RWPE2 (cell line): ENCODE measurements around the gene PMFBP1.
A peak's percentile ranks its signal among the peaks of the same experiment; 100 is the strongest.

ENCODE experiments used
- ATAC-seq: fragments of 200-7000 bp; cut with Tn5 transposase; 3 replicates; pipeline ENCODE4 v1.9.1; 2021; ENCODE audit warnings: low read depth
- DNase-seq: peaks from one replicate; pipeline ENCODE4 v3.0.0-alpha.2; 2020; ENCODE audit warnings: low spot score
- H3K27ac ChIP-seq: fragments of 450-650 bp; 2 replicates; pipeline ENCODE4 v1.5.1; 2017; ENCODE audit warnings: mild to moderate bottlenecking; ENCODE audit not compliant: poor library complexity, severe bottlenecking
- H3K27me3 ChIP-seq: fragments of 250-450 bp; sonication (Bioruptor Pico); 2 replicates; pipeline ENCODE4 v1.5.1; 2021; ENCODE audit warnings: mild to moderate bottlenecking, moderate library complexity; ENCODE audit not compliant: insufficient read depth, poor library complexity, severe bottlenecking
- H3K36me3 ChIP-seq: fragments of 250-450 bp; sonication (Bioruptor Pico); 2 replicates; pipeline ENCODE4 v1.5.1; 2020; ENCODE audit warnings: low read depth, mild to moderate bottlenecking, moderate library complexity
- H3K4me1 ChIP-seq: fragments of 250-450 bp; sonication (Bioruptor Pico); 2 replicates; pipeline ENCODE4 v1.5.1; 2021; ENCODE audit warnings: mild to moderate bottlenecking, moderate library complexity; ENCODE audit not compliant: insufficient read depth, poor library complexity, severe bottlenecking
- H3K4me3 ChIP-seq: fragments of 250-450 bp; sonication (Bioruptor Pico); 2 replicates; pipeline ENCODE4 v1.5.1; 2021; ENCODE audit warnings: mild to moderate bottlenecking, moderate library complexity; ENCODE audit not compliant: severe bottlenecking
- H3K9me3 ChIP-seq: fragments of 250-450 bp; sonication (Bioruptor Pico); 2 replicates; pipeline ENCODE4 v1.5.1; 2021; ENCODE audit warnings: mild to moderate bottlenecking, moderate library complexity; ENCODE audit not compliant: severe bottlenecking
- TF ChIP-seq, protein P1 (sequence below): fragments of 450-650 bp; IDR thresholded peaks from one replicate; pipeline ENCODE4 v1.5.1; 2017; ENCODE audit warnings: mild to moderate bottlenecking, moderate library complexity; ENCODE audit not compliant: poor library complexity, severe bottlenecking

PMFBP1 gene

DNA sequence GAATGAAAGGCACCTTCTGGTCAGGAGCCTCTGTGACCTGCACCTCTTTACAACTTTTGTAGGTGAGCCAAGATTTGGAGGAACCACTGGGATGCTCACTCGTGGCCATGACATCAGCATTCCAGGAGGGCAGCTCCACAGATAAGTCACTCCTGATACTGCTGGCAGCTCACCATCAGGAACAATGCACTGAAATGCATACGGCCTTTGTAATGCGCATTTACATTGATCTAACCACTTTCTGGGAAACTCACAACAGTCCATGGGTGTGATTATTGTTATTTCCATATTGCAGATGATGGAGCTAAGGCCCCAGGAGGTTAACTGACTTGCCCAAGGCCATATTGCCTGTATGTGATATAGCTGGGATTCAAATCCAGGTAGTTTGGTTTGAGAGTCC is 34.3 kb upstream of the PMFBP1 start:
- H3K27ac ChIP-seq: no peak overlapping the region
- TF ChIP-seq, protein P1, sequence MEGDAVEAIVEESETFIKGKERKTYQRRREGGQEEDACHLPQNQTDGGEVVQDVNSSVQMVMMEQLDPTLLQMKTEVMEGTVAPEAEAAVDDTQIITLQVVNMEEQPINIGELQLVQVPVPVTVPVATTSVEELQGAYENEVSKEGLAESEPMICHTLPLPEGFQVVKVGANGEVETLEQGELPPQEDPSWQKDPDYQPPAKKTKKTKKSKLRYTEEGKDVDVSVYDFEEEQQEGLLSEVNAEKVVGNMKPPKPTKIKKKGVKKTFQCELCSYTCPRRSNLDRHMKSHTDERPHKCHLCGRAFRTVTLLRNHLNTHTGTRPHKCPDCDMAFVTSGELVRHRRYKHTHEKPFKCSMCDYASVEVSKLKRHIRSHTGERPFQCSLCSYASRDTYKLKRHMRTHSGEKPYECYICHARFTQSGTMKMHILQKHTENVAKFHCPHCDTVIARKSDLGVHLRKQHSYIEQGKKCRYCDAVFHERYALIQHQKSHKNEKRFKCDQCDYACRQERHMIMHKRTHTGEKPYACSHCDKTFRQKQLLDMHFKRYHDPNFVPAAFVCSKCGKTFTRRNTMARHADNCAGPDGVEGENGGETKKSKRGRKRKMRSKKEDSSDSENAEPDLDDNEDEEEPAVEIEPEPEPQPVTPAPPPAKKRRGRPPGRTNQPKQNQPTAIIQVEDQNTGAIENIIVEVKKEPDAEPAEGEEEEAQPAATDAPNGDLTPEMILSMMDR: no peak
- H3K4me3 ChIP-seq: no peak overlapping the region
- H3K4me1 ChIP-seq: peaks cover 20% of the 10 kb centered on the region
- ATAC-seq: no peak
- H3K36me3 ChIP-seq: no peaks in the 10 kb centered on the region
- no peaks in the 10 kb centered on the region for H3K9me3 ChIP-seq
- DNase-seq: no peak
- H3K27me3 ChIP-seq: no peaks in the 10 kb centered on the region

GRCh38 chr16:72203401-72203800 is 31.4 kb upstream of the PMFBP1 start:
- Histone ChIP-seq H3K9me3 (no peaks in the 10 kb centered on the region), H3K27ac (peak overlapping the region; percentile 54), H3K4me1 (peaks cover 20% of the 10 kb centered on the region), H3K4me3 (no peak overlapping the region), H3K27me3 (no peaks in the 10 kb centered on the region), H3K36me3 (no peaks in the 10 kb centered on the region)
- TF ChIP-seq, protein P1: no peak
- ATAC-seq: peak; percentile 54
- DNase-seq: no peak

GRCh38 chr16:72202014-72202413 is 30.1 kb upstream of the PMFBP1 start:
- ATAC-seq: peak; percentile 88
- no peak for DNase-seq
- peak overlapping the region; percentile 54 for H3K27ac ChIP-seq
- TF ChIP-seq, protein P1: no peak
- no peaks in the 10 kb centered on the region for H3K27me3 ChIP-seq
- peaks cover 20% of the 10 kb centered on the region for H3K4me1 ChIP-seq
- H3K36me3 ChIP-seq: no peaks in the 10 kb centered on the region
- H3K9me3 ChIP-seq: no peaks in the 10 kb centered on the region
- no peak overlapping the region for H3K4me3 ChIP-seq

DNA sequence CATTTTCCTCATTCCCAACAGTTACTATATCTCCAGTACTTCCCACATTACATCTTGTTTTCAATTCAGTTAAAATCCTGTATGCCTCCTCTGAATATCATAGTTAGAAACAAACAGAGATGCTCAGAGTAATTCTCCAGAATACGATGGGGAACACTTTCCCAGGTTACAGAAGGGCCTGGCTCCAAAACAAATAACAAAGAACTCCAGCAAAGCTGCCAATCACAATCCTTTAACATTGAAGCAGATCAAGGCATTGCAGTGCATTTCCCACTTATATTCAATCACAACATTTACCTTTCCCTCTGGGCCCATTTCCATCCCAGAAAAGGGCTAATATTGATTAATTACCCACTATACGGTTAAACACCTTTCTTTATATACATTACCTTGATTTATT is 29.4 kb upstream of the PMFBP1 start:
- TF ChIP-seq, protein P1: no peak
- ATAC-seq (no peak), DNase-seq (no peak)
- peak overlapping the region; percentile 54 for H3K27ac ChIP-seq
- H3K36me3 ChIP-seq: no peaks in the 10 kb centered on the region
- no peaks in the 10 kb centered on the region for H3K9me3 ChIP-seq
- no peaks in the 10 kb centered on the region for H3K27me3 ChIP-seq
- no peak overlapping the region for H3K4me3 ChIP-seq
- peaks cover 20% of the 10 kb centered on the region for H3K4me1 ChIP-seq

DNA sequence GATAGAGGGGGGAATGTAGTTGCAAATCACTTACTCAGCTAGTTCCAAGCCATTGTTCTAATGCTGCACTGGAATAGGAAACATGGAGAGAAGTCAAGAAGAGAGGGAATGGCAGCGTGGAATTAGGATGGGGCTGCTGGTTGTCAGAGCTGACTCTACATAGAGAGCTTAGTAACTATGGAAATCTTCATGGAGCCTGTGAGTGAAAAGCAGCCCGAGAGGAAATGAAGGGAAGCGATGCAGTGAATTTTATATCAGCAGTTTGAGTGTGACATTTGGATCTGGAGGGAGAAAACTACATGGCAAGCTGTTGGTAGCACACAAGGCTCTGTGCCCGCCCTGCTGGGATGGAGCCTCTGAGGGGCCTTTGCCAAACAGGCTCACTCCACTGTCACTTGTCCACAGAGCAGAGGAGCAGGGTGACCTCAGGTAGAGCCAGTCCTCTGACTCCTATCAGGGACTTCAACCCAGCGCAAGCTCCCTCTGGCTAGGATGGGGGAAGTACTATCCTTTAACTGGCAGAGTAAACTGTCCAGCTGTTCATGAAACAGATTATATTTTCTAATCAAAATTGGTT is 27.9 kb upstream of the PMFBP1 start:
- H3K27me3 ChIP-seq: no peaks in the 10 kb centered on the region
- no peak overlapping the region for H3K4me3 ChIP-seq
- DNase-seq: no peak
- no peak overlapping the region for H3K27ac ChIP-seq
- no peak for ATAC-seq
- H3K9me3 ChIP-seq: no peaks in the 10 kb centered on the region
- TF ChIP-seq, protein P1: no peak
- H3K36me3 ChIP-seq: no peaks in the 10 kb centered on the region
- peaks cover 20% of the 10 kb centered on the region for H3K4me1 ChIP-seq
